Osteoblast (primary cell): ENCODE results near the gene UAP1. TPM values are rescaled to one million over a fixed set of nuclear protein-coding genes. Genes with fewer than 3 reads are reported as not detected.
"Not testable (repeated sequence)": the region's sequence is repeated elsewhere in the genome, so short reads cannot be mapped to it uniquely, and the experiment has no call there.

Experiments used
- DNase-seq: peaks from one replicate; pipeline ENCODE4 v3.0.0; 2011; ENCODE audit warnings: low spot score, mixed read lengths; ENCODE audit not compliant: insufficient read length; ENCODE audit errors: missing footprints
- H2AFZ ChIP-seq: 2 replicates; pipeline ENCODE4 v1.6.0; 2011; ENCODE audit warnings: mild to moderate bottlenecking, low read length
- H3K27ac ChIP-seq: 2 replicates; pipeline ENCODE4 v1.5.1; 2011; ENCODE audit warnings: mild to moderate bottlenecking, low read depth, low read length, moderate library complexity
- H3K27me3 ChIP-seq: 2 replicates; pipeline ENCODE4 v1.6.0; 2012; ENCODE audit warnings: mild to moderate bottlenecking, control low read depth, inconsistent platforms, low read length, moderate library complexity; ENCODE audit not compliant: insufficient read depth
- H3K36me3 ChIP-seq: 2 replicates; pipeline ENCODE4 v1.5.1; 2011; ENCODE audit warnings: mild to moderate bottlenecking, low read length, control low read depth, moderate library complexity; ENCODE audit not compliant: insufficient read depth
- H3K4me1 ChIP-seq: 2 replicates; pipeline ENCODE4 v1.5.1; 2011; ENCODE audit warnings: mild to moderate bottlenecking, low read length, control low read depth, moderate library complexity; ENCODE audit not compliant: insufficient read depth
- H3K4me2 ChIP-seq: 2 replicates; pipeline ENCODE4 v1.6.0; 2011; ENCODE audit warnings: mild to moderate bottlenecking, low read length; ENCODE audit not compliant: insufficient read depth
- H3K4me3 ChIP-seq: fragments of 200-600 bp; sonication (generic); 3 replicates; pipeline ENCODE4 v1.5.1; 2012; ENCODE audit warnings: mild to moderate bottlenecking, low read length, inconsistent platforms; ENCODE audit not compliant: insufficient read depth
- H3K79me2 ChIP-seq: 2 replicates; pipeline ENCODE4 v1.6.0; 2012; ENCODE audit warnings: mild to moderate bottlenecking, low read length, control low read depth, inconsistent platforms; ENCODE audit not compliant: insufficient read depth
- H3K9me3 ChIP-seq: 2 replicates; pipeline ENCODE4 v1.5.1; 2011; ENCODE audit warnings: low read depth, low read length, control low read depth
- H4K20me1 ChIP-seq: 2 replicates; pipeline ENCODE4 v1.6.0; 2012; ENCODE audit warnings: mild to moderate bottlenecking, low read length, control low read depth; ENCODE audit not compliant: insufficient read depth
- total RNA-seq: library from RNA; depleted of rRNA; stranded (reverse); fragments of >200 nt; gene quantifications from 2 replicates; pipeline ENCODE4 v1.2.3, GENCODE V29; 2012
- TF ChIP-seq, protein P1 (sequence below): IDR thresholded peaks from 2 replicates; pipeline ENCODE4 v1.5.1; 2011; ENCODE audit warnings: mild to moderate bottlenecking, low read depth, low read length, moderate library complexity; ENCODE audit errors: extremely low read depth

Gene UAP1
- total RNA-seq, 1 donor = 141 TPM

DNA sequence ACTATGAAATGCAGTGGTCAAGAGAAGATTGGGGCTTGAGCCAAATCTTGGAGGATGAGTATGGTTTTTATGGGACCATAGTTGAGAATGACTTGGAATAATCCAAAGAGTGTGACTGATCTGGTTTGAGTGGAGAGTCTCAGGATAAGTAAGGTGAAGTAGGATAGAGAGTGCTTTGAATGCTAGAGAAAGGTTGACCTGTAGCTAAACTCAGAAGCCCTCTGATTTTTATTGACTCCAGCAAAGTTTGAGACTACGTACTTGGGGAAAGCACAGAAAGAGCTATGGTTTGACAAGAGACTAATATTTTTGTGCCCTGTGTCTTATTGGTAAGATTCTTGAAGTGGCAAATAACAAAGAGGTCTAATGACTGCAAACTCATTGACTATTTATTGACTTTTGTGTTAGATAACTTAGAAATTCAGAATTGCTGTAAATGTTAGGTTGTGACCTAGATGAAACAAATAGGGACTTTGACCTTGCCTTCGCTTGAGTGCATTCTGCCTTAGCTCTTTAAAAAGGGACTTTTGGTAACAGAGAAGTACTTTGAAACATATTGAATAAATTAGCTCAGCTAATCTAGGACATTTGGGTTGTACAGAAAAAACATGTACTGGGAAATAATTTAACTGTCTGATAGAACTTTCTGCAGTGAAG lies 35.1 kb downstream of the UAP1 start:
- no peak for DNase-seq
- Histone ChIP-seq H2AFZ (no peak overlapping the region), H4K20me1 (peaks cover 9% of the 10 kb centered on the region), H3K79me2 (peaks cover 33% of the 10 kb centered on the region), H3K4me3 (no peak overlapping the region), H3K27ac (no peak overlapping the region), H3K9me3 (no peaks in the 10 kb centered on the region), H3K4me1 (no peaks in the 10 kb centered on the region), H3K27me3 (no peaks in the 10 kb centered on the region), H3K4me2 (no peak overlapping the region), H3K36me3 (peaks cover 95% of the 10 kb centered on the region)
- TF ChIP-seq, protein P1, sequence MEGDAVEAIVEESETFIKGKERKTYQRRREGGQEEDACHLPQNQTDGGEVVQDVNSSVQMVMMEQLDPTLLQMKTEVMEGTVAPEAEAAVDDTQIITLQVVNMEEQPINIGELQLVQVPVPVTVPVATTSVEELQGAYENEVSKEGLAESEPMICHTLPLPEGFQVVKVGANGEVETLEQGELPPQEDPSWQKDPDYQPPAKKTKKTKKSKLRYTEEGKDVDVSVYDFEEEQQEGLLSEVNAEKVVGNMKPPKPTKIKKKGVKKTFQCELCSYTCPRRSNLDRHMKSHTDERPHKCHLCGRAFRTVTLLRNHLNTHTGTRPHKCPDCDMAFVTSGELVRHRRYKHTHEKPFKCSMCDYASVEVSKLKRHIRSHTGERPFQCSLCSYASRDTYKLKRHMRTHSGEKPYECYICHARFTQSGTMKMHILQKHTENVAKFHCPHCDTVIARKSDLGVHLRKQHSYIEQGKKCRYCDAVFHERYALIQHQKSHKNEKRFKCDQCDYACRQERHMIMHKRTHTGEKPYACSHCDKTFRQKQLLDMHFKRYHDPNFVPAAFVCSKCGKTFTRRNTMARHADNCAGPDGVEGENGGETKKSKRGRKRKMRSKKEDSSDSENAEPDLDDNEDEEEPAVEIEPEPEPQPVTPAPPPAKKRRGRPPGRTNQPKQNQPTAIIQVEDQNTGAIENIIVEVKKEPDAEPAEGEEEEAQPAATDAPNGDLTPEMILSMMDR = no peak

DNA sequence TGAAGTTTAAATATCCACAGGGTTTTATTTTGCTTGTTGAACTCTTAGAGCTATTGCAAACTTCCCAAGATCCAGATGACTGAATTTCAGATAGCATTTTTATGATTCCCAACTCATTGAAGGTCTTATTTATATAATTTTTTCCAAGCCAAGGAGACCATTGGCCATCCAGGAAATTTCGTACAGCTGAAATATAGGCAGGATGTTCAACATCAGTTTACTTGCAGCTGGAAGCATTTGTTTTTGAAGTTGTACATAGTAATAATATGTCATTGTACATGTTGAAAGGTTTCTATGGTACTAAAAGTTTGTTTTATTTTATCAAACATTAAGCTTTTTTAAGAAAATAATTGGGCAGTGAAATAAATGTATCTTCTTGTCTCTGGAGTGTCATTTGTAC lies 37.9 kb downstream of the UAP1 start:
- no peak overlapping the region for H3K27ac ChIP-seq
- no peaks in the 10 kb centered on the region for H3K27me3 ChIP-seq
- H3K79me2 ChIP-seq = peaks cover 16% of the 10 kb centered on the region
- H3K9me3 ChIP-seq = no peaks in the 10 kb centered on the region
- peaks cover under 1% of the 10 kb centered on the region for H3K4me1 ChIP-seq
- peaks cover 88% of the 10 kb centered on the region for H3K36me3 ChIP-seq
- no peak overlapping the region for H3K4me2 ChIP-seq
- no peak overlapping the region for H3K4me3 ChIP-seq
- DNase-seq = no peak
- H2AFZ ChIP-seq = no peak overlapping the region
- TF ChIP-seq, protein P1 = no peak
- peaks cover 9% of the 10 kb centered on the region for H4K20me1 ChIP-seq

DNA sequence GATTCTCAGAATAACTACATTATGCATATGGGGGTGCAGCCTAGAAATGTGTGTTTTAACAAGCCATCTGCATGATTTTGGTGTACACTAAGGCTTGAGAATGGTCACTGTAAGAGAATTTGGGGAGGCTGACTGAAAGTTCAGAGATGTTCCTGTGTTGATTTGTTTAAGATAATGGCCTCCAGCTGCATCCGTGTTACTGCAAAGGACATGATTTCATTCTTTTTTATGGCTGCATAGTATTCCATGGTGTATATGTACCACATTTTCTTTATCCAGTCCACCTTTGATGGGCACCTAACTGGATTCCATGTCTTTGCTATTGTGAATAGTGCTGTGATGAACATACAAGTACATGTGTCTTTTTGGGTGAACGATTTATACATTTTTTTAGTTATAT lies 41.6 kb downstream of the UAP1 start:
- Histone ChIP-seq H4K20me1 (peaks cover 10% of the 10 kb centered on the region), H3K36me3 (peaks cover 64% of the 10 kb centered on the region)
- not testable (repeated sequence) for H3K9me3 ChIP-seq, H3K4me3 ChIP-seq, H3K4me2 ChIP-seq, H3K4me1 ChIP-seq, H3K27ac ChIP-seq, DNase-seq, H2AFZ ChIP-seq, H3K79me2 ChIP-seq, H3K27me3 ChIP-seq

DNA sequence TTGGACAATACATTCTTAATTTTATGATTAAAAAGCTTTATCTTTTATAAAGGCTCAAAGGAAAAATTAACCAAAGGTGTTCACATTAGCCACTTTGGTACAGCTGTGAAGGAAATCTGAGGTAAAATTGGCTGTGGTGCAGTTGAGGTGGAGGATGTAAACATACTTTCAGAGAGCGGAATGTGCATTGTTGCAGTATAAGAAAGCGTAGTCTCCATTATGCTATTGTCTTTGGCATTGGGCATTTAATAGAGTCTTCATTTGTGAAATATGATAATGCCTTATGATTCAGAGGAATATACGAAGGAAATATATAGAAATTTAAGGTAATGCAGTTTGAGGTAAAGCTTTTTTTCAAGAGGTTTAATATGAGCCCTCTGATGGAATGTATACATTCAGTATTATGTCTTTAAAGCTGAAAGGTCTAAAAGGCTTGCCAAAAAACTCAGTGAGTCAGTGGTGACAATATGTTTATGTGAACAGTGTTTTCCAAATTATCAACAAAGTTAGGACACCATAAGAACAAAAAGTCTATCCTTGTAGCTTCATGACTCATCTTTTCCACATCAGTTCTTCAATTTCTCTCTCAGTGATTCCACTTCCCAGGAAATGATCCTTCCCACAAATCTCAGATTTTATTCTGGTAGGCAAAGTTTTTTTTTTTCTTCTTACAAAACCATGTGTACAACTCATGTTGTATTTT lies 43.9 kb downstream of the UAP1 start:
- no peaks in the 10 kb centered on the region for H3K9me3 ChIP-seq
- H3K79me2 ChIP-seq = no peaks in the 10 kb centered on the region
- H3K27me3 ChIP-seq = no peaks in the 10 kb centered on the region
- H3K4me2 ChIP-seq = no peak overlapping the region
- H3K4me1 ChIP-seq = peaks cover 9% of the 10 kb centered on the region
- no peak overlapping the region for H2AFZ ChIP-seq
- peak overlapping the region; percentile 70 for H3K27ac ChIP-seq
- DNase-seq = peak; percentile 87
- TF ChIP-seq, protein P1 = no peak
- H4K20me1 ChIP-seq = peaks cover 5% of the 10 kb centered on the region
- peaks cover 50% of the 10 kb centered on the region for H3K36me3 ChIP-seq
- H3K4me3 ChIP-seq = no peak overlapping the region
